Transverse colon (tissue), 4 donors: ENCODE measurements around the gene CCDC43.

Experiments
- CTCF ChIP-seq, 5 experiments: fragments of 200-600 bp in 3 of 5; fragments of 450-650 bp in 2 of 5; sonication (generic) in 3 of 5; IDR thresholded peaks; 1 replicate in 2 of 5; 2 replicates in 3 of 5; pipeline ENCODE4 v1.5.1; 2016 to 2017; ENCODE audit warnings: antibody characterized with exemption in 5 of 5, inconsistent platforms in 3 of 5, mild to moderate bottlenecking in 2 of 5, moderate library complexity in 1 of 5
- EP300 ChIP-seq: sonication (generic); formaldehyde crosslinking; IDR thresholded peaks from one replicate; pipeline ENCODE4 v1.6.1; 2017; ENCODE audit warnings: antibody characterized with exemption, low read depth
- POLR2A ChIP-seq: fragments of 450-650 bp; IDR thresholded peaks from one replicate; pipeline ENCODE4 v1.6.1; 2016; ENCODE audit warnings: antibody characterized with exemption, mild to moderate bottlenecking, moderate library complexity
- POLR2AphosphoS5 ChIP-seq, 3 donors: sonication (generic); formaldehyde crosslinking; IDR thresholded peaks; one replicate each; pipeline ENCODE4 v1.6.1; 2016; ENCODE audit warnings: antibody characterized with exemption in 3 of 3

- TF ChIP-seq POLR2AphosphoS5 (IDR thresholded peaks at IDR 0.05) (no peak), CTCF (IDR thresholded peaks at IDR 0.05) (no peak), POLR2A (no peak), EP300 (no peak)
These were observed 61.9 kb downstream of the CCDC43 start for GRCh38 chr17:44627513-44628242.
